Tibial nerve (tissue), 4 donors: Measurements from ENCODE around the gene GPI.

Experiments
- CTCF ChIP-seq, 5 experiments: fragments of 200-600 bp in 3 of 5; fragments of 450-650 bp in 2 of 5; sonication (generic) in 3 of 5; IDR thresholded peaks; one replicate each; pipeline ENCODE4 v1.5.1; 2016 to 2019; ENCODE audit warnings: antibody characterized with exemption in 5 of 5, mild to moderate bottlenecking in 3 of 5, moderate library complexity in 2 of 5
- EP300 ChIP-seq, 2 donors: sonication (generic); formaldehyde crosslinking; IDR thresholded peaks; one replicate each; pipeline ENCODE4 v1.6.1; 2017; ENCODE audit warnings: antibody characterized with exemption in 2 of 2, mild to moderate bottlenecking in 1 of 2
- POLR2A ChIP-seq, 2 donors: fragments of 450-650 bp; IDR thresholded peaks; one replicate each; pipeline ENCODE4 v1.6.1; 2017; ENCODE audit warnings: antibody characterized with exemption in 2 of 2, mild to moderate bottlenecking in 2 of 2, moderate library complexity in 2 of 2

- TF ChIP-seq CTCF (IDR thresholded peaks at IDR 0.05) (peak; percentile 36 to 69 (median 42)), POLR2A (IDR thresholded peaks at IDR 0.05) (peak in 1 of 2 donors; percentile 66), EP300 (IDR thresholded peaks at IDR 0.05) (peak; percentile 86 to 93)
Observed at GRCh38 chr19:34359140-34359953, 5.6 kb upstream of the GPI start.
